ENCODE measurements around the gene THRAP3.

DNA sequence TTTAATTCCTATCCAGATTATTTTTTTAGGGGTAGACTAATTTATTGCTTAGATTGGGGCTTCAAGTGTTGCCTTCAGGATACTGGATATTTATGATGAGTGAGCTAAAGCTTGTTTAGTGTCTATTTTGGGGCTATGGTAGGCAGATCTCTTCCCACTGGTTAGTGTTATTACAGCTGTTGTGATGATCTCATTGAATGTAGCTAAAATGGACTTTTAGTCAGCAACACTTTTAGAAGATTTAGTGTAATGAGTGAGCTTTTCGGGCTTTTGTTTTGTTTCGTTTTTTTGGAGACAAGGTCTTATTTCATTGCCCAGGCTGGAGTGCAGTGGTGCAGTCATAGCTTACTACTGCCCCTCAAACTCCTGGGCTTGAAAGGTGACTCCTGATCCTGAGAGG lies 14.2 kb downstream of the THRAP3 start:
- TF ChIP-seq, protein P1, sequence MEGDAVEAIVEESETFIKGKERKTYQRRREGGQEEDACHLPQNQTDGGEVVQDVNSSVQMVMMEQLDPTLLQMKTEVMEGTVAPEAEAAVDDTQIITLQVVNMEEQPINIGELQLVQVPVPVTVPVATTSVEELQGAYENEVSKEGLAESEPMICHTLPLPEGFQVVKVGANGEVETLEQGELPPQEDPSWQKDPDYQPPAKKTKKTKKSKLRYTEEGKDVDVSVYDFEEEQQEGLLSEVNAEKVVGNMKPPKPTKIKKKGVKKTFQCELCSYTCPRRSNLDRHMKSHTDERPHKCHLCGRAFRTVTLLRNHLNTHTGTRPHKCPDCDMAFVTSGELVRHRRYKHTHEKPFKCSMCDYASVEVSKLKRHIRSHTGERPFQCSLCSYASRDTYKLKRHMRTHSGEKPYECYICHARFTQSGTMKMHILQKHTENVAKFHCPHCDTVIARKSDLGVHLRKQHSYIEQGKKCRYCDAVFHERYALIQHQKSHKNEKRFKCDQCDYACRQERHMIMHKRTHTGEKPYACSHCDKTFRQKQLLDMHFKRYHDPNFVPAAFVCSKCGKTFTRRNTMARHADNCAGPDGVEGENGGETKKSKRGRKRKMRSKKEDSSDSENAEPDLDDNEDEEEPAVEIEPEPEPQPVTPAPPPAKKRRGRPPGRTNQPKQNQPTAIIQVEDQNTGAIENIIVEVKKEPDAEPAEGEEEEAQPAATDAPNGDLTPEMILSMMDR (conservative IDR thresholded peaks at IDR 0.05; ENCODE audit: low read depth, low read length) = no peak
- TF ChIP-seq EZH2phosphoT487 (IDR thresholded peaks at IDR 0.05; ENCODE audit: borderline replicate concordance, low read length) = no peak
- TF ChIP-seq EZH2 (IDR thresholded peaks at IDR 0.05; ENCODE audit: low read length, unreplicated experiment) = no peak

Data from PC-3 (cell line).